Spleen (tissue), 11 donors: ENCODE data around the gene OVAAL. TPM values are rescaled to one million over a fixed set of nuclear protein-coding genes. Genes with fewer than 3 reads are reported as not detected.

ENCODE experiments used
- DNase-seq: peaks from one replicate; pipeline ENCODE4 v3.0.0-alpha.2; 2020
- H3K27ac ChIP-seq, 8 donors: fragments of 200-600 bp; sonication (generic) in 7 of 8; 1 replicate in 4 of 8; 2 replicates in 4 of 8; pipeline versions ENCODE4 v1.5.0 to v1.8.0; 2016 to 2021; ENCODE audit warnings: inconsistent platforms in 4 of 8, mild to moderate bottlenecking in 4 of 8, moderate library complexity in 1 of 8
- H3K27me3 ChIP-seq, 7 donors: fragments of 200-600 bp; sonication (generic) in 6 of 7; replicated peaks in 1 of 7; 1 replicate in 4 of 7; 2 replicates in 3 of 7; pipeline versions ENCODE4 v1.5.0 to v1.8.0; 2016 to 2021; ENCODE audit warnings: inconsistent platforms in 3 of 7, mild to moderate bottlenecking in 1 of 7
- H3K36me3 ChIP-seq, 6 donors: fragments of 200-600 bp; sonication (generic) in 5 of 6; 1 replicate in 4 of 6; 2 replicates in 2 of 6; pipeline versions ENCODE4 v1.5.0 to v1.8.0; 2016 to 2021; ENCODE audit warnings: inconsistent platforms in 2 of 6
- H3K4me1 ChIP-seq, 6 donors: fragments of 200-600 bp; sonication (generic) in 5 of 6; 1 replicate in 3 of 6; 2 replicates in 3 of 6; pipeline versions ENCODE4 v1.5.0 to v1.8.0; 2016 to 2021; ENCODE audit warnings: inconsistent platforms in 3 of 6
- H3K4me3 ChIP-seq, 8 donors: fragments of 200-600 bp; sonication (generic) in 7 of 8; 1 replicate in 4 of 8; 2 replicates in 4 of 8; pipeline versions ENCODE4 v1.5.0 to v1.8.0; 2016 to 2021; ENCODE audit warnings: inconsistent platforms in 4 of 8, mild to moderate bottlenecking in 4 of 8, moderate library complexity in 2 of 8
- H3K9me3 ChIP-seq, 8 donors: fragments of 200-600 bp; sonication (generic) in 7 of 8; 1 replicate in 4 of 8; 2 replicates in 4 of 8; pipeline versions ENCODE4 v1.5.0 to v1.8.0; 2016 to 2021; ENCODE audit warnings: inconsistent platforms in 4 of 8
- POLR2A ChIP-seq, 3 donors: fragments of 450-650 bp; IDR thresholded peaks; one replicate each; pipeline ENCODE4 v1.5.1; 2017; ENCODE audit warnings: antibody characterized with exemption in 3 of 3, mild to moderate bottlenecking in 1 of 3
- POLR2AphosphoS5 ChIP-seq, 3 donors: sonication (generic); formaldehyde crosslinking; IDR thresholded peaks; one replicate each; pipeline ENCODE4 v1.5.1; 2017; ENCODE audit warnings: antibody characterized with exemption in 3 of 3
- WGBS, 5 donors: extraction: QIAGEN DNeasy Blood & Tissue Kit in 3 of 5; methylation state at CpG; one replicate each; pipeline versions ENCODE4 v1.1.5 to v1.1.7; 2013 to 2018; 5-methylcytosine and 5-hydroxymethylcytosine counted together
- intact Hi-C: fragments of 100-400 bp; cut with DNase I; formaldehyde crosslinking; loops from one replicate; pipeline ENCODE4 v1.15.0; 2023; ENCODE audit warnings: low total_unique reads
- polyA plus RNA-seq, 3 donors: library from polyadenylated mRNA; stranded (reverse); fragments of 200-250 nt; gene quantifications; one replicate each; pipeline ENCODE4 v1.2.1, GENCODE V29; 2013
- small RNA-seq, 4 donors: library from RNA; depleted of rRNA; stranded (forward); fragments of <200 nt; gene quantifications; one replicate each; pipeline ENCODE3, GENCODE V24; 2016
- total RNA-seq, 7 donors: library from RNA; depleted of rRNA in 3 of 7; stranded (reverse); fragments of >200 nt in 3 of 7; fragmentation: NEBNext Ultra II Directional in 4 of 7; extraction: Animal tissue kit (Norgen Biotek cat#: 25700) in 4 of 7; gene quantifications; one replicate each; pipeline versions ENCODE4 v1.1.0 to v1.2.1, GENCODE V29; 2016 to 2021
- TF ChIP-seq, protein P1 (sequence below), 11 experiments: fragments of 200-600 bp in 7 of 11; fragments of 450-650 bp in 4 of 11; sonication (generic) in 4 of 11; IDR thresholded peaks in 8 of 11; conservative IDR thresholded peaks in 3 of 11; 1 replicate in 7 of 11; 2 replicates in 4 of 11; pipeline versions ENCODE4 v1.4.0 to v1.8.0; 2016 to 2021; ENCODE audit warnings: antibody characterized with exemption in 11 of 11, inconsistent platforms in 4 of 11, mild to moderate bottlenecking in 1 of 11
- donor health status: healthy with polysubstance abuse.
- donor health status: DM: no; HTN: no; CAD: no; lungs with moderate emphysema.
- donor health status: DM: no; HTN: no; CAD: no.
- donor health status: Bipolar disorder and iron deficiency.
- donor health status: healthy.
- donor health status: DM: no; HTN: no; CAD: no.
- donor health status: DM: yes; HTN: yes; CAD: no.

The OVAAL gene
- total and polyA plus RNA-seq, 10 donors, result not detected

DNA sequence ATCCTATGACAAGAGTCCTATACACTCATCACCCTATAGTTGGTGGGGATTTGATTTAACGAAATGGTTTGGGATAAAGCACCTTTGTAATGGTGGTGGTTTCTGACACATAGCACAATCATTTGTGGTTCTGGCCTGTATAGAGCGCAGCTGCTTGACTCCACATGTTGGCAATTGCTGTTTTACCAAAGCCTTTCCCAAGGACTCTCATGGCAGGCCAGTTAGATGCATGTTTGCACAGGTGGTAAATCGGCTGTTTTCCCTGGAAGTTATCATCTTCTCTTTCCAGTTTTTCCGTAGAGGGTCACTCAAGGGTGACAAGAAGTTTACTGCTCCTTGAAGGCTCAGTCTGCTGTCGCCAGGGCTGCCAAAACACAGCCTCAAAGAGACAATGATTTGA, 56.0 kb downstream of the OVAAL start:
- H3K27me3 ChIP-seq, result no peaks in the 10 kb centered on the region
- intact Hi-C loops, result no loop called here
- TF ChIP-seq POLR2A (IDR thresholded peaks at IDR 0.05) (no peak), POLR2AphosphoS5 (IDR thresholded peaks at IDR 0.05) (no peak)
- TF ChIP-seq, protein P1, sequence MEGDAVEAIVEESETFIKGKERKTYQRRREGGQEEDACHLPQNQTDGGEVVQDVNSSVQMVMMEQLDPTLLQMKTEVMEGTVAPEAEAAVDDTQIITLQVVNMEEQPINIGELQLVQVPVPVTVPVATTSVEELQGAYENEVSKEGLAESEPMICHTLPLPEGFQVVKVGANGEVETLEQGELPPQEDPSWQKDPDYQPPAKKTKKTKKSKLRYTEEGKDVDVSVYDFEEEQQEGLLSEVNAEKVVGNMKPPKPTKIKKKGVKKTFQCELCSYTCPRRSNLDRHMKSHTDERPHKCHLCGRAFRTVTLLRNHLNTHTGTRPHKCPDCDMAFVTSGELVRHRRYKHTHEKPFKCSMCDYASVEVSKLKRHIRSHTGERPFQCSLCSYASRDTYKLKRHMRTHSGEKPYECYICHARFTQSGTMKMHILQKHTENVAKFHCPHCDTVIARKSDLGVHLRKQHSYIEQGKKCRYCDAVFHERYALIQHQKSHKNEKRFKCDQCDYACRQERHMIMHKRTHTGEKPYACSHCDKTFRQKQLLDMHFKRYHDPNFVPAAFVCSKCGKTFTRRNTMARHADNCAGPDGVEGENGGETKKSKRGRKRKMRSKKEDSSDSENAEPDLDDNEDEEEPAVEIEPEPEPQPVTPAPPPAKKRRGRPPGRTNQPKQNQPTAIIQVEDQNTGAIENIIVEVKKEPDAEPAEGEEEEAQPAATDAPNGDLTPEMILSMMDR (IDR thresholded peaks at IDR 0.05 in 8 of 11, conservative IDR thresholded peaks at IDR 0.05 in 3 of 11), result no peak
- WGBS, 5 donors, result 75 to 87% (median 79%) methylated on average over 5 of the region's 5 CpGs
- H3K36me3 ChIP-seq, result no peaks in the 10 kb centered on the region
- no peaks in the 10 kb centered on the region for H3K9me3 ChIP-seq
- H3K4me3 ChIP-seq, result no peak overlapping the region
- peaks cover 0 to 18% (median 8%) of the 10 kb centered on the region in 6 donors for H3K4me1 ChIP-seq
- DNase-seq, result no peak
- no peak overlapping the region for H3K27ac ChIP-seq

DNA sequence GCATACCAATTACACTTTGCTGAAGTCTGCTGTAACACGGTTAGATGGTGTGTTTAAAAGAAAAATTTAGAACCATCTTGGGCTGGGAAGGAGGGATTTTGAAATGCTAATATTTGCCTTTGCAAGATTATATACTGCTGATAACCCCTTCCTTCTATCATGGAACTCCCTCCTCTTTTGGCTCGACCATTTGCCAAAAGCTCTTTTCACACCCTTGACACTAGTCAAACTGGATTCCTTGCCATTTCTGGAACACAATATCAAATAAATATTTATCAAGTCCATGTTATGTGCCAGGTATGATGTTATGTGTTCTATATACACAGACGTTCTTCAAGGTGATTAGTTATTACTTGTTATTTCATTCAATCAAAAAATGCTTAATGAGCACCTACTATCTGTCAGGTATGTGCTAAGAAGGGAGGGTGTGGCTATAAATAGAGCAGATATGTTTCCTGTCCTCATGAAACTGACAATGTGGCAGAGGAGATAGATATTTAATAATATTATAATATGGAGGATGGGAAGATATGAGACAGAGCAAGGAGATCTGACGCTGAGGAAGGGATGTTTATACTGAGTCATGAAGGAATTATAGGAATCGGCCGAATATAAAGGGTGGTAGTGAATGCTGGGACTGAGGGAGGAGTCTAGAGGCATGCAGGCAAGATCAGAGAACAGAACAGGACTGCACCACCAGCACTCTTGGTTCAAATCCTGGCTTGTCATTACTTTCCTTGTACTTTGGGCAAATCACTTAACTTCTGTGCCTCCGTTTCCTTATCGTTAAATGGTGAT, 56.9 kb downstream of the OVAAL start:
- TF ChIP-seq POLR2A (IDR thresholded peaks at IDR 0.05) (no peak), POLR2AphosphoS5 (IDR thresholded peaks at IDR 0.05) (no peak)
- TF ChIP-seq, protein P1 (IDR thresholded peaks at IDR 0.05 in 8 of 11, conservative IDR thresholded peaks at IDR 0.05 in 3 of 11), result no peak
- no peak overlapping the region for H3K4me3 ChIP-seq
- no peaks in the 10 kb centered on the region for H3K27me3 ChIP-seq
- intact Hi-C loops, result no loop called here
- no peaks in the 10 kb centered on the region for H3K9me3 ChIP-seq
- no peak overlapping the region for H3K27ac ChIP-seq
- no peak for DNase-seq
- H3K36me3 ChIP-seq, result no peaks in the 10 kb centered on the region
- peaks cover 0 to 18% (median 8%) of the 10 kb centered on the region in 6 donors for H3K4me1 ChIP-seq
- WGBS, 5 donors, result 83 to 90% (median 87%) methylated on average over 8 of the region's 8 CpGs

Small RNA genes lying within 50 kb of the gene (small RNA-seq; reads per million reads assigned to genes)
- 0 reads per million in 4 donors for gene RF00019

Other genes with a start within 250 kb of the OVAAL start
- 10 to 100 TPM; 30.2 to 62.9 (median 45.1) TPM for gene ACBD6, start 56.4 kb upstream of the OVAAL start, total RNA-seq
- gene ACBD6, start 56.4 kb upstream of the OVAAL start, polyA plus RNA-seq, result 10 to 100 TPM; 27.2 to 31.0 (median 30.2) TPM
- gene XPR1, start 73.1 kb downstream of the OVAAL start, total RNA-seq, result 10 to 100 TPM; 12.5 to 26.8 (median 22.5) TPM
- gene XPR1, start 73.1 kb downstream of the OVAAL start, polyA plus RNA-seq, result 1 to 10 TPM; 2.3 to 3.4 (median 3.1) TPM